ENCODE measurements around the gene CHMP6.
"Not testable (repeated sequence)": the region's sequence is repeated elsewhere in the genome, so short reads cannot be mapped to it uniquely, and the experiment has no call there.

CHMP6 gene

GRCh38 chr17:81011951-81012350, 20.3 kb downstream of the CHMP6 start:
- no peak for DNase-seq (ENCODE audit: low spot score)

GRCh38 chr17:81012574-81013447, 21.2 kb downstream of the CHMP6 start:
- DNase-seq (ENCODE audit: low spot score): no peak

GRCh38 chr17:81013642-81014041, 22.0 kb downstream of the CHMP6 start:
- DNase-seq (ENCODE audit: low spot score): no peak

GRCh38 chr17:81015136-81015535, 23.5 kb downstream of the CHMP6 start:
- no peak for DNase-seq (ENCODE audit: low spot score)

GRCh38 chr17:81016575-81016974, 24.9 kb downstream of the CHMP6 start:
- DNase-seq (ENCODE audit: low spot score): no peak

GRCh38 chr17:81017330-81017729, 25.7 kb downstream of the CHMP6 start:
- not testable (repeated sequence) for DNase-seq (ENCODE audit: low spot score)

- no peak for DNase-seq (ENCODE audit: low spot score)
Measured at GRCh38 chr17:81018044-81018802, 26.6 kb downstream of the CHMP6 start.

- no peak for DNase-seq (ENCODE audit: low spot score)
Measured at GRCh38 chr17:81019563-81020442, 28.2 kb downstream of the CHMP6 start.

GRCh38 chr17:81020443-81020766, 28.8 kb downstream of the CHMP6 start:
- no peak for DNase-seq (ENCODE audit: low spot score)

- DNase-seq (ENCODE audit: low spot score): no peak
Measured at GRCh38 chr17:81020767-81021497, 29.3 kb downstream of the CHMP6 start.

- DNase-seq (ENCODE audit: low spot score): no peak
Measured at GRCh38 chr17:81021531-81022343, 30.1 kb downstream of the CHMP6 start.

- no peak for DNase-seq (ENCODE audit: low spot score)
Measured at GRCh38 chr17:81022344-81022676, 30.7 kb downstream of the CHMP6 start.

GRCh38 chr17:81025065-81025740, 33.6 kb downstream of the CHMP6 start:
- no peak for DNase-seq (ENCODE audit: low spot score)

GRCh38 chr17:81025741-81026129, 34.1 kb downstream of the CHMP6 start:
- no peak for DNase-seq (ENCODE audit: low spot score)

- no peak for DNase-seq (ENCODE audit: low spot score)
Measured at GRCh38 chr17:81026266-81027036, 34.8 kb downstream of the CHMP6 start.

- DNase-seq (ENCODE audit: low spot score): peak; percentile 55
Measured at GRCh38 chr17:81027038-81027437, 35.4 kb downstream of the CHMP6 start.

GRCh38 chr17:81027591-81028505, 36.2 kb downstream of the CHMP6 start:
- no peak for DNase-seq (ENCODE audit: low spot score)

- DNase-seq (ENCODE audit: low spot score): no peak
Measured at GRCh38 chr17:81028506-81028858, 36.8 kb downstream of the CHMP6 start.
